Astrocyte (in vitro differentiated cells and primary cell): Measurements from ENCODE around the gene ENKD1.
A peak's percentile ranks its signal among the peaks of the same experiment; 100 is the strongest.

ENCODE experiments used
- CTCF ChIP-seq: IDR thresholded peaks from 2 replicates; pipeline ENCODE4 v1.5.1; 2011; ENCODE audit warnings: low read depth, mild to moderate bottlenecking, inconsistent platforms, low read length, moderate library complexity; ENCODE audit not compliant: insufficient read depth
- EZH2 ChIP-seq: IDR thresholded peaks from 2 replicates; pipeline ENCODE4 v1.6.1; 2012; ENCODE audit warnings: mild to moderate bottlenecking, low read length, inconsistent platforms; ENCODE audit not compliant: insufficient read depth

GRCh38 chr16:67653128-67653788 lies 13.3 kb downstream of the ENKD1 start:
- TF ChIP-seq CTCF (no peak), EZH2 (peak; percentile 83)
